Activated CD4-positive, alpha-beta memory T cell treated with anti-CD3 and anti-CD28 coated beads, Interleukin-2, amount 10 ng/mL, durations not matched to agents 7 days and 5 days (primary cell): ENCODE data around the gene KDM4B. TPM values are rescaled to one million over a fixed set of nuclear protein-coding genes. Genes with fewer than 3 reads are reported as not detected.

Experiments used
- CTCF ChIA-PET: fragments of 350-600 bp; sonication (Branson Sonifier 250); formaldehyde crosslinking; loops from one replicate; lab custom pipeline; 2021; ENCODE audit warnings: antibody characterized with exemption, inconsistent platforms; lab: Charles Lee
- POLR2A ChIA-PET: fragments of 350-600 bp; sonication (Branson Sonifier 250); formaldehyde crosslinking; loops from one replicate; lab custom pipeline; 2021; ENCODE audit warnings: antibody characterized with exemption; lab: Charles Lee
- DNase-seq: peaks from one replicate; pipeline ENCODE4 v3.0.0-alpha.2; 2020
- H3K27ac Mint-ChIP-seq: one replicate; pipeline ENCODE4 v1.8.0; 2021; ENCODE audit warnings: mild to moderate bottlenecking, mixed read lengths
- H3K27me3 Mint-ChIP-seq: one replicate; pipeline ENCODE4 v1.8.0; 2021; ENCODE audit warnings: mixed read lengths
- H3K36me3 Mint-ChIP-seq: one replicate; pipeline ENCODE4 v1.8.0; 2021; ENCODE audit warnings: low read depth, mixed read lengths
- H3K4me1 Mint-ChIP-seq: one replicate; pipeline ENCODE4 v1.8.0; 2021; ENCODE audit warnings: mixed read lengths
- H3K4me3 Mint-ChIP-seq: one replicate; pipeline ENCODE4 v1.8.0; 2021; ENCODE audit warnings: mild to moderate bottlenecking, mixed read lengths
- H3K9me3 Mint-ChIP-seq: one replicate; pipeline ENCODE4 v1.8.0; 2021; ENCODE audit warnings: mixed read lengths
- total RNA-seq, 2 experiments: library from RNA; stranded (reverse); gene quantifications; one replicate each; pipeline ENCODE4 v1.2.3, GENCODE V29; 2021

Gene KDM4B
- total RNA-seq, 2 experiments from 2014 or later: 46.3 to 50.9 TPM

- POLR2A ChIA-PET: no interaction called here
These were observed 126.1 kb downstream of the KDM4B start for GRCh38 chr19:5094768-5095567.

GRCh38 chr19:5095568-5095850 is 126.6 kb downstream of the KDM4B start:
- no peak overlapping the region for H3K27ac Mint-ChIP-seq
- no peak overlapping the region for H3K4me3 Mint-ChIP-seq
- ChIA-PET POLR2A (no interaction called here), CTCF (no interaction called here)
- H3K4me1 Mint-ChIP-seq: no peaks in the 10 kb centered on the region
- DNase-seq: no peak
- peaks cover 27% of the 10 kb centered on the region for H3K9me3 Mint-ChIP-seq
- H3K27me3 Mint-ChIP-seq: no peaks in the 10 kb centered on the region
- peaks cover 41% of the 10 kb centered on the region for H3K36me3 Mint-ChIP-seq

More at GRCh38 chr19:5094768-5095567, 126.1 kb downstream of the KDM4B start:
- Mint-ChIP-seq H3K9me3 (peaks cover 22% of the 10 kb centered on the region), H3K27me3 (no peaks in the 10 kb centered on the region), H3K36me3 (peaks cover 36% of the 10 kb centered on the region), H3K4me1 (no peaks in the 10 kb centered on the region), H3K27ac (no peak overlapping the region), H3K4me3 (no peak overlapping the region)
- CTCF ChIA-PET: no interaction called here
- no peak for DNase-seq

GRCh38 chr19:5096536-5096935 is 127.6 kb downstream of the KDM4B start:
- POLR2A ChIA-PET: no interaction called here
- H3K4me1 Mint-ChIP-seq: no peaks in the 10 kb centered on the region
- H3K27me3 Mint-ChIP-seq: no peaks in the 10 kb centered on the region
- CTCF ChIA-PET: no interaction called here
- DNase-seq: no peak
- no peak overlapping the region for H3K4me3 Mint-ChIP-seq
- peaks cover 32% of the 10 kb centered on the region for H3K9me3 Mint-ChIP-seq
- H3K36me3 Mint-ChIP-seq: peaks cover 47% of the 10 kb centered on the region
- no peak overlapping the region for H3K27ac Mint-ChIP-seq

- Mint-ChIP-seq H3K36me3 (peaks cover 47% of the 10 kb centered on the region), H3K9me3 (peaks cover 32% of the 10 kb centered on the region), H3K4me3 (no peak overlapping the region), H3K27me3 (no peaks in the 10 kb centered on the region), H3K27ac (no peak overlapping the region), H3K4me1 (no peaks in the 10 kb centered on the region)
- ChIA-PET CTCF (no interaction called here), POLR2A (no interaction called here)
- DNase-seq: no peak
These were observed 128.5 kb downstream of the KDM4B start for GRCh38 chr19:5097331-5097930.

GRCh38 chr19:5097959-5098623 is 129.2 kb downstream of the KDM4B start:
- peaks cover 47% of the 10 kb centered on the region for H3K36me3 Mint-ChIP-seq

GRCh38 chr19:5098646-5099045 is 129.7 kb downstream of the KDM4B start:
- H3K27ac Mint-ChIP-seq: no peak overlapping the region

More at GRCh38 chr19:5097959-5098623, 129.2 kb downstream of the KDM4B start:
- H3K4me3 Mint-ChIP-seq: no peak overlapping the region
- H3K27ac Mint-ChIP-seq: no peak overlapping the region
- DNase-seq: no peak
- no peaks in the 10 kb centered on the region for H3K4me1 Mint-ChIP-seq
- H3K27me3 Mint-ChIP-seq: no peaks in the 10 kb centered on the region
- ChIA-PET CTCF (no interaction called here), POLR2A (no interaction called here)
- peaks cover 32% of the 10 kb centered on the region for H3K9me3 Mint-ChIP-seq

GRCh38 chr19:5099701-5100221 is 130.8 kb downstream of the KDM4B start:
- Mint-ChIP-seq H3K9me3 (peaks cover 32% of the 10 kb centered on the region), H3K27ac (no peak overlapping the region), H3K4me3 (no peak overlapping the region), H3K36me3 (peaks cover 47% of the 10 kb centered on the region), H3K27me3 (no peaks in the 10 kb centered on the region), H3K4me1 (no peaks in the 10 kb centered on the region)
- POLR2A ChIA-PET: no interaction called here
- CTCF ChIA-PET: no interaction called here
- no peak for DNase-seq

More at GRCh38 chr19:5098646-5099045, 129.7 kb downstream of the KDM4B start:
- H3K4me1 Mint-ChIP-seq: no peaks in the 10 kb centered on the region
- H3K27me3 Mint-ChIP-seq: no peaks in the 10 kb centered on the region
- POLR2A ChIA-PET: no interaction called here
- CTCF ChIA-PET: no interaction called here
- H3K4me3 Mint-ChIP-seq: no peak overlapping the region
- no peak for DNase-seq
- peaks cover 32% of the 10 kb centered on the region for H3K9me3 Mint-ChIP-seq
- H3K36me3 Mint-ChIP-seq: peaks cover 47% of the 10 kb centered on the region

- Mint-ChIP-seq H3K9me3 (peaks cover 29% of the 10 kb centered on the region), H3K4me1 (no peaks in the 10 kb centered on the region), H3K27me3 (no peaks in the 10 kb centered on the region), H3K27ac (no peak overlapping the region), H3K36me3 (peaks cover 41% of the 10 kb centered on the region), H3K4me3 (no peak overlapping the region)
- no peak for DNase-seq
- ChIA-PET POLR2A (no interaction called here), CTCF (no interaction called here)
These were observed 133.0 kb downstream of the KDM4B start for GRCh38 chr19:5101871-5102270.

GRCh38 chr19:5102520-5102919 is 133.6 kb downstream of the KDM4B start:
- Mint-ChIP-seq H3K27me3 (no peaks in the 10 kb centered on the region), H3K4me3 (no peak overlapping the region), H3K4me1 (no peaks in the 10 kb centered on the region), H3K9me3 (peaks cover 27% of the 10 kb centered on the region), H3K27ac (no peak overlapping the region), H3K36me3 (peaks cover 35% of the 10 kb centered on the region)
- ChIA-PET POLR2A (no interaction called here), CTCF (no interaction called here)
- no peak for DNase-seq

- Mint-ChIP-seq H3K4me1 (no peaks in the 10 kb centered on the region), H3K4me3 (no peak overlapping the region), H3K27me3 (no peaks in the 10 kb centered on the region), H3K36me3 (peaks cover 30% of the 10 kb centered on the region), H3K9me3 (peaks cover 24% of the 10 kb centered on the region), H3K27ac (no peak overlapping the region)
- CTCF ChIA-PET: no interaction called here
- DNase-seq: no peak
- POLR2A ChIA-PET: no interaction called here
These were observed 134.3 kb downstream of the KDM4B start for GRCh38 chr19:5103061-5103701.

GRCh38 chr19:5103812-5104410 is 135.0 kb downstream of the KDM4B start:
- POLR2A ChIA-PET: no interaction called here
- no peak overlapping the region for H3K4me3 Mint-ChIP-seq

GRCh38 chr19:5104871-5105351 is 136.0 kb downstream of the KDM4B start:
- no peak overlapping the region for H3K4me3 Mint-ChIP-seq
- H3K9me3 Mint-ChIP-seq: peaks cover 11% of the 10 kb centered on the region
- DNase-seq: no peak
- H3K27me3 Mint-ChIP-seq: no peaks in the 10 kb centered on the region
- H3K36me3 Mint-ChIP-seq: peaks cover 12% of the 10 kb centered on the region
- ChIA-PET CTCF (no interaction called here), POLR2A (no interaction called here)
- H3K4me1 Mint-ChIP-seq: no peaks in the 10 kb centered on the region
- H3K27ac Mint-ChIP-seq: no peak overlapping the region

More at GRCh38 chr19:5103812-5104410, 135.0 kb downstream of the KDM4B start:
- Mint-ChIP-seq H3K9me3 (peaks cover 21% of the 10 kb centered on the region), H3K4me1 (no peaks in the 10 kb centered on the region), H3K27me3 (no peaks in the 10 kb centered on the region), H3K27ac (no peak overlapping the region), H3K36me3 (peaks cover 22% of the 10 kb centered on the region)
- CTCF ChIA-PET: no interaction called here
- DNase-seq: no peak
